Ascending aorta (tissue), 2 donors: ENCODE measurements around the gene FBXO21. TPM values are rescaled to one million over a fixed set of nuclear protein-coding genes. Genes with fewer than 3 reads are reported as not detected.
"Not testable (repeated sequence)": the region's sequence is repeated elsewhere in the genome, so short reads cannot be mapped to it uniquely, and the experiment has no call there.

ENCODE experiments used
- DNase-seq, 2 donors: peaks; one replicate each; pipeline ENCODE4 v3.0.0-alpha.2; 2019; ENCODE audit warnings: low spot score in 2 of 2
- H3K27ac ChIP-seq, 2 donors: fragments of 200-600 bp; sonication (generic); one replicate each; pipeline ENCODE4 v1.5.1; 2016 to 2017; ENCODE audit warnings: mild to moderate bottlenecking in 1 of 2
- H3K27me3 ChIP-seq: fragments of 200-600 bp; sonication (generic); one replicate; pipeline ENCODE4 v1.5.1; 2017
- H3K36me3 ChIP-seq, 2 donors: fragments of 200-600 bp; sonication (generic); one replicate each; pipeline ENCODE4 v1.5.1; 2016
- H3K4me1 ChIP-seq, 2 donors: fragments of 200-600 bp; sonication (generic); one replicate each; pipeline ENCODE4 v1.5.1; 2016 to 2017; ENCODE audit warnings: mild to moderate bottlenecking in 1 of 2
- H3K4me3 ChIP-seq, 2 donors: fragments of 200-600 bp; sonication (generic); one replicate each; pipeline ENCODE4 v1.5.1; 2016 to 2017; ENCODE audit warnings: mild to moderate bottlenecking in 1 of 2
- H3K9me3 ChIP-seq, 2 donors: fragments of 200-600 bp; sonication (generic); one replicate each; pipeline ENCODE4 v1.5.1; 2016
- intact Hi-C: fragments of 100-400 bp; cut with DNase I; formaldehyde crosslinking; loops from one replicate; pipeline ENCODE4 v1.15.1; 2023
- total RNA-seq: library from RNA; depleted of rRNA; stranded (reverse); fragments of >200 nt; gene quantifications from one replicate; pipeline ENCODE4 v1.1.0, GENCODE V29; 2016
- TF ChIP-seq, protein P1 (sequence below), 3 experiments: fragments of 200-600 bp in 2 of 3; fragments of 450-650 bp in 1 of 3; sonication (generic) in 2 of 3; IDR thresholded peaks; one replicate each; pipeline ENCODE4 v1.5.1; 2016 to 2019; ENCODE audit warnings: antibody characterized with exemption in 3 of 3, mild to moderate bottlenecking in 1 of 3, moderate library complexity in 1 of 3

The FBXO21 gene
- total RNA-seq, 1 donor from 2014 or later, result 35.9 TPM

GRCh38 chr12:117098361-117099217 lies 91.7 kb downstream of the FBXO21 start:
- Histone ChIP-seq H3K4me3 (peak overlapping the region; percentile 70 to 73), H3K4me1 (peaks cover 6 to 10% of the 10 kb centered on the region in 2 donors), H3K36me3 (no peaks in the 10 kb centered on the region), H3K9me3 (no peaks in the 10 kb centered on the region), H3K27me3 (peaks cover 16% of the 10 kb centered on the region), H3K27ac (no peak overlapping the region)
- intact Hi-C loops, result no loop called here
- TF ChIP-seq, protein P1, sequence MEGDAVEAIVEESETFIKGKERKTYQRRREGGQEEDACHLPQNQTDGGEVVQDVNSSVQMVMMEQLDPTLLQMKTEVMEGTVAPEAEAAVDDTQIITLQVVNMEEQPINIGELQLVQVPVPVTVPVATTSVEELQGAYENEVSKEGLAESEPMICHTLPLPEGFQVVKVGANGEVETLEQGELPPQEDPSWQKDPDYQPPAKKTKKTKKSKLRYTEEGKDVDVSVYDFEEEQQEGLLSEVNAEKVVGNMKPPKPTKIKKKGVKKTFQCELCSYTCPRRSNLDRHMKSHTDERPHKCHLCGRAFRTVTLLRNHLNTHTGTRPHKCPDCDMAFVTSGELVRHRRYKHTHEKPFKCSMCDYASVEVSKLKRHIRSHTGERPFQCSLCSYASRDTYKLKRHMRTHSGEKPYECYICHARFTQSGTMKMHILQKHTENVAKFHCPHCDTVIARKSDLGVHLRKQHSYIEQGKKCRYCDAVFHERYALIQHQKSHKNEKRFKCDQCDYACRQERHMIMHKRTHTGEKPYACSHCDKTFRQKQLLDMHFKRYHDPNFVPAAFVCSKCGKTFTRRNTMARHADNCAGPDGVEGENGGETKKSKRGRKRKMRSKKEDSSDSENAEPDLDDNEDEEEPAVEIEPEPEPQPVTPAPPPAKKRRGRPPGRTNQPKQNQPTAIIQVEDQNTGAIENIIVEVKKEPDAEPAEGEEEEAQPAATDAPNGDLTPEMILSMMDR (IDR thresholded peaks at IDR 0.05), result no peak
- no peak for DNase-seq

GRCh38 chr12:117098024-117098360 lies 92.3 kb downstream of the FBXO21 start:
- DNase-seq, result no peak
- intact Hi-C loops, result no loop called here
- H3K27me3 ChIP-seq, result peaks cover 16% of the 10 kb centered on the region
- TF ChIP-seq, protein P1 (IDR thresholded peaks at IDR 0.05), result no peak
- H3K27ac ChIP-seq, result no peak overlapping the region
- H3K4me3 ChIP-seq, result peak overlapping the region; percentile 70 to 73
- H3K4me1 ChIP-seq, result peaks cover 6 to 10% of the 10 kb centered on the region in 2 donors
- H3K36me3 ChIP-seq, result no peaks in the 10 kb centered on the region
- no peaks in the 10 kb centered on the region for H3K9me3 ChIP-seq

- TF ChIP-seq, protein P1 (IDR thresholded peaks at IDR 0.05), result no peak
- Histone ChIP-seq H3K4me1 (peaks cover 6 to 10% of the 10 kb centered on the region in 2 donors), H3K36me3 (no peaks in the 10 kb centered on the region), H3K27me3 (peaks cover 16% of the 10 kb centered on the region), H3K9me3 (no peaks in the 10 kb centered on the region), H3K4me3 (no peak overlapping the region), H3K27ac (no peak overlapping the region)
- no peak for DNase-seq
- intact Hi-C loops, result no loop called here
These were observed 93.1 kb downstream of the FBXO21 start for GRCh38 chr12:117097159-117097558.

GRCh38 chr12:117096501-117097042 lies 93.7 kb downstream of the FBXO21 start:
- peaks cover 16% of the 10 kb centered on the region for H3K27me3 ChIP-seq

GRCh38 chr12:117095191-117095590 lies 95.1 kb downstream of the FBXO21 start:
- H3K4me1 ChIP-seq, H3K27ac ChIP-seq, H3K4me3 ChIP-seq, DNase-seq, H3K9me3 ChIP-seq, intact Hi-C loops, H3K36me3 ChIP-seq: not testable (repeated sequence)
- peaks cover 16% of the 10 kb centered on the region for H3K27me3 ChIP-seq

More at GRCh38 chr12:117096501-117097042, 93.7 kb downstream of the FBXO21 start:
- Histone ChIP-seq H3K27ac (no peak overlapping the region), H3K9me3 (no peaks in the 10 kb centered on the region), H3K4me1 (peaks cover 6 to 10% of the 10 kb centered on the region in 2 donors), H3K4me3 (no peak overlapping the region), H3K36me3 (no peaks in the 10 kb centered on the region)
- TF ChIP-seq, protein P1 (IDR thresholded peaks at IDR 0.05), result no peak
- no peak for DNase-seq
- intact Hi-C loops, result no loop called here

DNA sequence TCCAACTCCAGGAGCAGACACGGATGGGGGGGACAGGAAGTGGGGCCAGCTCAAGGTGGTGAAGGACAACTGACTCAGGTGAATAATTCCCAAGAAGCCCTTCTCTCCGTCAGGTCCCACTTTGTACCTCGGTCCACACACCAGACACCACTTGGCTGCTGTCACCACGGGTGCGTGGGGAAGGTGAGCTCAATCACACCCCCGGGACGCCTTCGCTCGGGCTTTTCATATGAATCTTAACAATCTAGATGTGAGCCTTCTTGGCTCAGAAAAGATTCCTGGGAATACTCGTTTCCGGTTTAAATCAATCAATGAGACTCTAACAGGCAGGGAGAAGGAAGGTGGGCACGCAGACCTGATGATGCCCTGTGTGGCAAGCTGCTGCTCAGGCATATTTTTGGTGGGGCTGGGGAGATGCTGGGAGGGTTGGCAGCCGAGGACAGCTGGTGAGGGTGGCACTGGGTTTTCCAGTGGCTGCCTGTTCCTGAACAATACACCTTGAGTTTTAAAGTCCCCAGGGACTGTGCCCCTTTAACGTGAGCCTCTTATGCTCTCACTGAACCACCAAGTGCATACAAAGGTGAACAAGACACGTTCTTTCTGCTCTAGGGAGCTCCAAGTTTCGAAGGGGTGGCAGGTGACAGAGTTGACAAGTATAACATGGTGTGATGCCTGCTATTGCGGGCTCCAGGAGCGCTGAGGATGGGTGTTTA lies 96.2 kb downstream of the FBXO21 start:
- H3K27ac ChIP-seq, result no peak overlapping the region

More for the DNA sequence above, 96.2 kb downstream of the FBXO21 start:
- TF ChIP-seq, protein P1 (IDR thresholded peaks at IDR 0.05), result no peak
- Histone ChIP-seq H3K9me3 (peaks cover 7 to 11% of the 10 kb centered on the region in 2 donors), H3K27me3 (peaks cover 10% of the 10 kb centered on the region), H3K4me3 (no peak overlapping the region), H3K4me1 (peaks cover 6 to 9% of the 10 kb centered on the region in 2 donors), H3K36me3 (no peaks in the 10 kb centered on the region)
- DNase-seq, result no peak
- intact Hi-C loops, result no loop called here
